GM12878 (cell line): Measurements from ENCODE around the gene MCOLN3. TPM values are rescaled to one million over a fixed set of nuclear protein-coding genes. Genes with fewer than 3 reads are reported as not detected.

Source experiments
- ATAC-seq: fragments of 200-7000 bp; cut with Tn5 transposase; 3 replicates; pipeline ENCODE4 v1.9.1; 2020; ENCODE audit warnings: mild to moderate bottlenecking, moderate library complexity
- BruUV-seq: library from RNA; stranded (reverse); fragments of 400-500 nt; replicated peaks from 2 replicates; lab custom pipeline; 2021; lab: Mats Ljungman, UMichigan
- CTCF ChIA-PET: fragments of 300-600 bp; sonication (Branson Sonifier 250); formaldehyde crosslinking; extraction: SDS; loops from one replicate; lab custom pipeline; 2021; ENCODE audit warnings: inconsistent platforms; lab: Yijun Ruan, JAX
- POLR2A ChIA-PET: fragments of 350-600 bp; formaldehyde crosslinking; extraction: SDS; loops from one replicate; lab custom pipeline; 2021; ENCODE audit warnings: inconsistent platforms; lab: Charles Lee
- RAD21 ChIA-PET: fragments of 300-600 bp; sonication (Branson Sonifier 250); formaldehyde crosslinking; loops from one replicate; lab custom pipeline; 2023; ENCODE audit warnings: antibody characterized with exemption; ENCODE audit not compliant: unreplicated experiment; lab: Charles Lee
- SMC1A ChIA-PET: fragments of 300-600 bp; sonication (Branson Sonifier 250); formaldehyde crosslinking; loops from one replicate; lab custom pipeline; 2023; ENCODE audit not compliant: unreplicated experiment, uncharacterized antibody; lab: Charles Lee
- DNase-seq: peaks from one replicate; pipeline ENCODE4 v3.0.0-alpha.2; 2011; ENCODE audit warnings: low read depth, low spot score
- FAIRE-seq: peaks from 3 replicates; lab custom pipeline; 2011; peaks lifted over from hg19 to GRCh38; lab: Jason Lieb, UNC
- H2AFZ ChIP-seq: 2 replicates; pipeline ENCODE4 v1.6.0; 2011; ENCODE audit warnings: low read depth, low read length, control low read depth; ENCODE audit not compliant: control insufficient read depth
- H3K27ac ChIP-seq: 2 replicates; pipeline ENCODE4 v1.5.1; 2011; ENCODE audit warnings: control low read depth; ENCODE audit not compliant: control insufficient read depth, insufficient read depth
- H3K27me3 ChIP-seq, 2 experiments: replicated peaks in 1 of 2; 2 replicates each; pipeline versions ENCODE4 v1.6.0 to v1.6.1; 2011; ENCODE audit warnings: low read length in 1 of 2; ENCODE audit not compliant: control insufficient read depth in 2 of 2, insufficient read depth in 2 of 2
- H3K36me3 ChIP-seq, 2 experiments: 2 replicates each; pipeline ENCODE4 v1.5.1; 2011; ENCODE audit warnings: low read length in 1 of 2; ENCODE audit not compliant: control insufficient read depth in 2 of 2, insufficient read depth in 2 of 2
- H3K4me1 ChIP-seq: 2 replicates; pipeline ENCODE4 v1.6.1; 2011; ENCODE audit warnings: mild to moderate bottlenecking, low read length, moderate library complexity, mixed read lengths; ENCODE audit not compliant: control insufficient read depth, insufficient read depth
- H3K4me2 ChIP-seq: 2 replicates; pipeline ENCODE4 v1.6.0; 2011; ENCODE audit warnings: control low read depth; ENCODE audit not compliant: control insufficient read depth, insufficient read depth
- H3K4me3 ChIP-seq: fragments of 200-600 bp; sonication (generic); 2 replicates; pipeline ENCODE4 v1.5.1; 2016
- H3K79me2 ChIP-seq: 2 replicates; pipeline ENCODE4 v1.6.0; 2011; ENCODE audit warnings: low read length; ENCODE audit not compliant: control insufficient read depth, insufficient read depth
- H3K9ac ChIP-seq: 2 replicates; pipeline ENCODE4 v1.8.0; 2011; ENCODE audit warnings: low read length, control low read depth, mixed read lengths; ENCODE audit not compliant: control insufficient read depth, insufficient read depth
- H3K9me3 ChIP-seq: replicated peaks from 3 replicates; pipeline ENCODE4 v1.5.1; 2011; ENCODE audit warnings: mild to moderate bottlenecking, low read length; ENCODE audit not compliant: control insufficient read depth, insufficient read depth
- H4K20me1 ChIP-seq: 2 replicates; pipeline ENCODE4 v1.6.0; 2011; ENCODE audit not compliant: control insufficient read depth, insufficient read depth
- BCL11A ChIP-seq: IDR thresholded peaks from 2 replicates; pipeline ENCODE4 v1.6.1; 2011; ENCODE audit warnings: low read depth, low read length
- BHLHE40 ChIP-seq, 2 experiments: fragments of 450-650 bp in 1 of 2; IDR thresholded peaks; 2 replicates each; pipeline ENCODE4 v1.6.1; 2011 to 2017; ENCODE audit warnings: low read depth in 2 of 2, borderline replicate concordance in 1 of 2, improper control_type of control experiment in 1 of 2, low read length in 1 of 2, mild to moderate bottlenecking in 1 of 2
- CREM ChIP-seq: IDR thresholded peaks from 2 replicates; pipeline ENCODE4 v1.6.1; 2014; ENCODE audit warnings: antibody characterized with exemption, low read depth
- EED ChIP-seq: sonication (generic); IDR thresholded peaks from 2 replicates; pipeline ENCODE4 v1.6.1; 2016; ENCODE audit warnings: antibody characterized with exemption, low read depth
- ETV6 ChIP-seq, 2 experiments: fragments of 450-650 bp in 1 of 2; IDR thresholded peaks in 1 of 2; conservative IDR thresholded peaks in 1 of 2; 2 replicates each; pipeline ENCODE4 v1.6.1; 2014; ENCODE audit warnings: antibody characterized with exemption in 1 of 2, borderline replicate concordance in 1 of 2, low read depth in 1 of 2, mild to moderate bottlenecking in 1 of 2, moderate library complexity in 1 of 2
- IRF4 ChIP-seq: IDR thresholded peaks from 2 replicates; pipeline ENCODE4 v1.6.1; 2011; ENCODE audit warnings: low read depth, low read length
- KAT2A ChIP-seq: conservative IDR thresholded peaks from 2 replicates; pipeline ENCODE4 v1.6.1; 2011; ENCODE audit warnings: low read depth, low read length; ENCODE audit not compliant: control insufficient read depth
- NKRF ChIP-seq: fragments of 450-650 bp; conservative IDR thresholded peaks from 2 replicates; pipeline ENCODE4 v1.6.1; 2017; ENCODE audit warnings: mild to moderate bottlenecking, moderate library complexity
- NR2F1 ChIP-seq: fragments of 450-650 bp; conservative IDR thresholded peaks from 2 replicates; pipeline ENCODE4 v1.6.1; 2017; ENCODE audit warnings: mild to moderate bottlenecking
- SREBF2 ChIP-seq: IDR thresholded peaks from 2 replicates; pipeline ENCODE4 v1.6.1; 2012; ENCODE audit warnings: mild to moderate bottlenecking, low read length
- ZNF24 ChIP-seq: fragments of 450-650 bp; IDR thresholded peaks from 2 replicates; pipeline ENCODE4 v1.6.1; 2017; ENCODE audit warnings: antibody characterized with exemption, mild to moderate bottlenecking
- WGBS: methylation state at CpG from one replicate; pipeline ENCODE4 v1.1.6; 2016; ENCODE audit warnings: low lambda C conversion rate; ENCODE audit not compliant: insufficient replicate concordance, insufficient coverage; ENCODE audit errors: missing lambda C conversion rate; 5-methylcytosine and 5-hydroxymethylcytosine counted together
- in situ Hi-C: fragments of 300-500 bp; cut with MboI; formaldehyde crosslinking; loops from 9 replicates; pipeline ENCODE4 v1.14.3; 2018; ENCODE audit warnings: mixed read lengths
- intact Hi-C: fragments of 100-400 bp; cut with micrococcal nuclease; formaldehyde crosslinking; loops from one replicate; pipeline ENCODE4 v1.14.2; 2022; ENCODE audit not compliant: unreplicated experiment
- polyA plus RNA-seq, 11 experiments: library from polyadenylated mRNA; depleted of rRNA in 4 of 11; unstranded in 6 of 11; stranded (reverse) in 5 of 11; fragments of >200 nt; fragmentation: Nextera tagmentation in 4 of 11; fragmentation: Illumina TruSeq in 1 of 11; extraction: Ambion mirVana in 4 of 11; extraction: Trizol in 1 of 11; gene quantifications; 1 replicate in 1 of 11; 2 replicates in 10 of 11; pipeline versions ENCODE4 v1.2.1 to v1.2.3, GENCODE V29; 2011 to 2016; ENCODE audit warnings: inconsistent platforms in 2 of 11, missing spikeins in 2 of 11, low read depth in 1 of 11
- total RNA-seq, 4 experiments: library from RNA; depleted of rRNA in 3 of 4; stranded (reverse); fragments of >200 nt in 3 of 4; fragmentation: Illumina TruSeq in 1 of 4; extraction: Trizol in 1 of 4; gene quantifications; 2 replicates each; pipeline versions ENCODE4 v1.2.1 to v1.2.3, GENCODE V29; 2013 to 2021

MCOLN3 gene
- total and polyA plus RNA-seq, 10 of the 15 experiments (the other 5 are each of a cell fraction or from before 2014, with no cell fraction given) = 0.48 to 7.4 (median 3.8) TPM

DNA sequence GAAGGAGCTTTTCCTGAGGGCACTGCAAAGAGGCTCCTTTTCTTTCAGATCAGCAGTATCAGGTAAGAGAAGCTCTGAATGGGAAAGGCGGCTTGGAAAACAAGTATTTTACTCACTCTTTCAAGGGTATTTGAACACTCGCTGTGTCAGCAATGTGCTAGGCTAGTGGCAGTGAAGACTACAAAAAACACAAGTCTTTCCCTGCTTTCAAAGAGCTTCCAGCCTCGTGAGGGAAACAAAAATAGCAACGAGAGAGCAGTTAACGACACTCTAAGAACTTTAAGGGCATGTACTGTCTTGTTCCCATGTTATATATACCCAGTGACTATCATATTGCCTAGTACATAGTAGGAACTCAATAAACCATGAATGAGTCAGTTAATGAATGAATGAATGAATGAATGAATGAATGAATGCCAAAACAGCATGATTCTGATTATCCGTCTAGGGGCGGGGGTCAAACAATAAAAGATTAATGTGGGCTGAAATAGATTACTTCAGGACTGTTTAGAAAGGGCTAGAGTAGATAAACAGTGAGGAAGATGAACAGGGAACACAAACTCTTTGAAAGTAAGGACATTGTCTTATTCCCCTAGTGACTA lies 14.2 kb upstream of the MCOLN3 start:
- 33% methylated on average over 7 of the region's 7 CpGs for WGBS
- SMC1A ChIA-PET = interaction anchor here (0.9 to 2.0 kb wide), 7 partner anchors 9 to 178 kb away, joined by 3 to 8 read pairs (median 3); no protein-coding TSS in a partner anchor
- POLR2A ChIA-PET = interaction anchor here (1.0 kb wide), 1 partner anchor 40 kb away, joined by 3 read pairs; no protein-coding TSS in a partner anchor
- no peaks in the 10 kb centered on the region for H3K79me2 ChIP-seq
- in situ Hi-C loops = no loop called here
- CTCF ChIA-PET = interaction anchor here (1.0 to 1.8 kb wide), 4 partner anchors 35 to 197 kb away, joined by 5 to 7 read pairs (median 6); partner anchors contain the start of gene C1orf52
- no peaks in the 10 kb centered on the region for H3K9me3 ChIP-seq
- peak overlapping the region; percentile 97 for H2AFZ ChIP-seq
- TF ChIP-seq SREBF2 (no peak), ZNF24 (peak; percentile 92)
- H4K20me1 ChIP-seq = no peaks in the 10 kb centered on the region
- no peak overlapping the region for H3K9ac ChIP-seq
- peaks cover 8% of the 10 kb centered on the region for H3K4me1 ChIP-seq
- RAD21 ChIA-PET = interaction anchor here (1.1 to 1.5 kb wide), 3 partner anchors 35 to 118 kb away, joined by 4 to 5 read pairs (median 4); no protein-coding TSS in a partner anchor
- H3K4me3 ChIP-seq = peak overlapping the region; percentile 66
- no peak overlapping the region for H3K27ac ChIP-seq
- no TSS peak for BruUV-seq
- FAIRE-seq (no peak), ATAC-seq (peak; percentile 1; the same call in 1 of the 3 replicates), DNase-seq (no peak)
- intact Hi-C loops = no loop called here
- no peaks in the 10 kb centered on the region for H3K36me3 ChIP-seq
- no peaks in the 10 kb centered on the region; a peak in 1 of 4 replicates for H3K27me3 ChIP-seq
- H3K4me2 ChIP-seq = peak overlapping the region; percentile 93

- peak overlapping the region; percentile 31; the same call in 1 of the 2 replicates for H3K27ac ChIP-seq
- ChIA-PET CTCF (interaction anchor here (1.0 to 1.8 kb wide), 4 partner anchors 35 to 198 kb away, joined by 5 to 7 read pairs (median 6); partner anchors contain the start of gene C1orf52), POLR2A (interaction anchor here (1.0 kb wide), 1 partner anchor 40 kb away, joined by 3 read pairs; no protein-coding TSS in a partner anchor), RAD21 (interaction anchor here (1.1 to 1.5 kb wide), 3 partner anchors 34 to 117 kb away, joined by 4 to 5 read pairs (median 4); no protein-coding TSS in a partner anchor), SMC1A (interaction anchor here (0.8 to 2.0 kb wide), 8 partner anchors 9 to 215 kb away, joined by 3 to 8 read pairs (median 3); partner anchors contain the start of gene BCL10)
- intact Hi-C loops = no loop called here
- peaks cover 8% of the 10 kb centered on the region for H3K4me1 ChIP-seq
- under 1% methylated on average over 25 of the region's 25 CpGs for WGBS
- H4K20me1 ChIP-seq = no peaks in the 10 kb centered on the region
- no peaks in the 10 kb centered on the region for H3K36me3 ChIP-seq
- H3K79me2 ChIP-seq = no peaks in the 10 kb centered on the region
- no peaks in the 10 kb centered on the region; a peak in 1 of 4 replicates for H3K27me3 ChIP-seq
- H3K9me3 ChIP-seq = no peaks in the 10 kb centered on the region
- FAIRE-seq = peak; percentile 96
- peak; percentile 92 for DNase-seq
- peak overlapping the region; percentile 45 for H3K9ac ChIP-seq
- in situ Hi-C loops = no loop called here
- H2AFZ ChIP-seq = peak overlapping the region; percentile 97
- BruUV-seq = no TSS peak
- H3K4me3 ChIP-seq = peak overlapping the region; percentile 66
- ATAC-seq = peak; percentile 99
- H3K4me2 ChIP-seq = peak overlapping the region; percentile 93
- 0 out of 2 replicates have a peak, but pooled peaks have one; percentile 11 for TF ChIP-seq IRF4
- 0 out of 2 replicates have a peak, but pooled peaks have one; percentile 22 for TF ChIP-seq NR2F1
- TF ChIP-seq KAT2A = no peak
- TF ChIP-seq NKRF = peak; percentile 26; the same call in 1 of the 2 replicates
- 0 out of 2 replicates have a peak, but pooled peaks have one; percentile 9 for TF ChIP-seq EED
- 0 out of 4 replicates have a peak, but pooled peaks of 1 of the 2 experiments have one; percentile 22 for TF ChIP-seq BHLHE40 (IDR thresholded peaks at IDR 0.05; ENCODE audit: borderline replicate concordance in 1 of 2, low read depth in 2 of 2, low read length in 1 of 2)
- TF ChIP-seq BCL11A = no peak
- TF ChIP-seq ETV6 (conservative IDR thresholded peaks at IDR 0.05 in 1 of 2, IDR thresholded peaks at IDR 0.05 in 1 of 2; ENCODE audit: borderline replicate concordance in 1 of 2, low read depth in 1 of 2) = no peak
- TF ChIP-seq CREM = peak; percentile 95
Observed at GRCh38 chr1:85061711-85062424, 13.6 kb upstream of the MCOLN3 start.
